T-helper 17 cell (primary cell): Measurements from ENCODE around the gene GTF2H1. TPM values are rescaled to one million over a fixed set of nuclear protein-coding genes. Genes with fewer than 3 reads are reported as not detected.
"Not testable (repeated sequence)": the region's sequence is repeated elsewhere in the genome, so short reads cannot be mapped to it uniquely, and the experiment has no call there.

ENCODE experiments used
- ATAC-seq: fragments of 150-1000 bp; cut with Tn5 transposase; 2 replicates; pipeline ENCODE4 v1.10.0; 2021; ENCODE audit warnings: mild to moderate bottlenecking, moderate library complexity
- DNase-seq, 3 donors: peaks; one replicate each; pipeline versions ENCODE4 v3.0.0 to v3.0.0-alpha.2; 2020 to 2021
- H3K9me3 ChIP-seq: one replicate; pipeline ENCODE4 v1.7.0; 2013; ENCODE audit warnings: low read length, mild to moderate bottlenecking; ENCODE audit not compliant: control insufficient read depth, poor library complexity, severe bottlenecking
- H3K27ac Mint-ChIP-seq: one replicate; pipeline ENCODE4 v1.8.0; 2022; ENCODE audit warnings: mild to moderate bottlenecking, moderate library complexity, mixed read lengths
- H3K27me3 Mint-ChIP-seq: one replicate; pipeline ENCODE4 v1.8.0; 2022; ENCODE audit warnings: mixed read lengths
- H3K36me3 Mint-ChIP-seq: one replicate; pipeline ENCODE4 v1.8.0; 2022; ENCODE audit warnings: low read depth, mixed read lengths
- H3K4me1 Mint-ChIP-seq: one replicate; pipeline ENCODE4 v1.8.0; 2022; ENCODE audit warnings: mild to moderate bottlenecking, mixed read lengths
- H3K4me3 Mint-ChIP-seq: one replicate; pipeline ENCODE4 v1.8.0; 2022; ENCODE audit warnings: mild to moderate bottlenecking, moderate library complexity, mixed read lengths
- total RNA-seq, 4 donors: library from RNA in 2 of 4; stranded (reverse) in 2 of 4; gene quantifications; one replicate each; pipeline ENCODE4 v1.2.3 and lab custom pipeline; 2022 to 2026

The GTF2H1 gene
- total RNA-seq, 2 donors from 2014 or later, result 22.0 to 24.4 TPM

DNA sequence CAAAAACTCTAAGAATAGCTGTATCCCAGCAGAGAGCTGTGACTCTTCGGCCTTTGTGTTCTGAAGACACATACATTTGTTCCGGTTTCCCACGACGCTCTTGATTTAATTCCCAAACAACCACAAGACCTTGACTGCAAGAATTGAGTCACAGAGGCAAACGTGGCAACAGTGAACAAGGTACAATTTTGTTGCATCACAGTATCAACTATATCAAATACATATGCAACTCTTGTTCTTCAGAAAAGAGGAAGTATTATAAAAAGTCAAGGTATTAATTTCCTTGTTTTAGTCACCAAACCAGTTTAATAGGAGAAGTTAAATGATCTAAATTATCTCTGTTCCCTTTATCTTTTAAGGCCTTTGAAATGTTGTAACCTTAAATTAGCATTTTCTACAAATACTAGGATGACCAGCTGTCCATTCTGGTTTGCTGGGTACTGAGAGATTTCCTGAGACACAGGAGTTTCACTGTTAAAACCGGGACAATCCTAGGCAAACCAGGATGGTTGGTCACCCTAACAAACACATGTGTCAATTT, 11.5 kb upstream of the GTF2H1 start:
- H3K27me3 Mint-ChIP-seq, result no peaks in the 10 kb centered on the region
- H3K4me1 Mint-ChIP-seq, result peaks cover 5% of the 10 kb centered on the region
- no peak overlapping the region for H3K4me3 Mint-ChIP-seq
- H3K36me3 Mint-ChIP-seq, result peaks cover 2% of the 10 kb centered on the region
- DNase-seq, result no peak
- no peak for ATAC-seq
- no peaks in the 10 kb centered on the region for H3K9me3 ChIP-seq
- peak overlapping the region; percentile 39 for H3K27ac Mint-ChIP-seq

DNA sequence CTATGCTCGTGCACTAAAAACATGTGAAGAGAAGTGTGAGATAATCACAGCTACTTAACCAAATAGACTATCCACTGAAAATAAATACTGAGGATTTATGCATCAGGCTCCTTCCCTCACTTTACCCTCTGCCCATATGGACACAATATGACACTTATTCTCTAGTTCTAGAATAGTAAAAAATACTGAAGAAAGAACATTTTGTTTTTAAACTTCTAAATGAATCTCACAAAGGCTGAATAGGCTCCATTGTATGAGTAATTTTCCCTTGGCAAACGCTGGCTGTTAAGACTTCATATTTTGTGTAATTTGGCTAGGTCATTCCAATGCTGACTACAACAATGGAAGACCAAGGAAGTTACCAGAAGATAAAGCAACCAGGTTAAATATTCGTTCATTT, 10.4 kb upstream of the GTF2H1 start:
- Mint-ChIP-seq H3K4me3 (no peak overlapping the region), H3K4me1 (peaks cover 5% of the 10 kb centered on the region), H3K36me3 (no peaks in the 10 kb centered on the region), H3K27ac (no peak overlapping the region), H3K27me3 (no peaks in the 10 kb centered on the region)
- no peaks in the 10 kb centered on the region for H3K9me3 ChIP-seq
- no peak for DNase-seq
- ATAC-seq, result no peak

DNA sequence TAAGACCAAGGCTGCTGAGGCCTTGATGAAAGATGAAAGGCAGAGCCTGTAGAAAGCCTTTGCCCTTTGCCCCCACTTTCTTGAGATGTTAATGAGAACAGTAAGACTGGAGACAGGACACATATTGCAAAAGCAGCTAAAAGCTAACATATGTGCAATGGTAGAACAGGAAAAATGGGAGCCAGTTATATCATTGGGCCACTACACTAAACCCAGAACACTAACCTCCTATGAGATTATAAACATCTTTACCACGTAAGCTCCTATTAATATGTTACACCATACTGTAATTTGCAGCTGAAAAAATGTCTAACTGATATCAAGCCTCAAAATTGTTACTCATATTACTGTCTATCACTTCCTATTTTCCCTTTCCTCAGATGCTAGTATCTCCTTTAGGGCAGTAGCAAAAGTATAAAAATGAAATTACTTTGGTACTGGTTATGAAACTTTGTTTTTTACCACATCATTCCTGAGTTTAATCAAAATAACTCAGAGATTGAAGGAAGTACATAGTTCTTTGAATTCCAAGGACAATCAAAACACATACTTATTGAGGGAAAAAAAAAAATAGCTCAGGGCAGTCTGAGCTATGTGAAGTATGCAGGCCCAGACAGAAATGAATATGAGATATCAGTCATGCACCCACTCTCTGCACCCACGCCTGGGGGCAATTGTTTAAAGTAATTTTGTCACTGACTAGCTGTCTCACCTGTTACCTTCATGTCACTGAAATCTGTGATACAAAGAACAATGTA, 9.5 kb upstream of the GTF2H1 start:
- H3K4me1 Mint-ChIP-seq, result peaks cover 5% of the 10 kb centered on the region
- no peak overlapping the region for H3K27ac Mint-ChIP-seq
- H3K4me3 Mint-ChIP-seq, result no peak overlapping the region
- ATAC-seq, result no peak
- no peak for DNase-seq
- H3K9me3 ChIP-seq, result no peaks in the 10 kb centered on the region
- H3K27me3 Mint-ChIP-seq, result no peaks in the 10 kb centered on the region
- no peaks in the 10 kb centered on the region for H3K36me3 Mint-ChIP-seq

DNA sequence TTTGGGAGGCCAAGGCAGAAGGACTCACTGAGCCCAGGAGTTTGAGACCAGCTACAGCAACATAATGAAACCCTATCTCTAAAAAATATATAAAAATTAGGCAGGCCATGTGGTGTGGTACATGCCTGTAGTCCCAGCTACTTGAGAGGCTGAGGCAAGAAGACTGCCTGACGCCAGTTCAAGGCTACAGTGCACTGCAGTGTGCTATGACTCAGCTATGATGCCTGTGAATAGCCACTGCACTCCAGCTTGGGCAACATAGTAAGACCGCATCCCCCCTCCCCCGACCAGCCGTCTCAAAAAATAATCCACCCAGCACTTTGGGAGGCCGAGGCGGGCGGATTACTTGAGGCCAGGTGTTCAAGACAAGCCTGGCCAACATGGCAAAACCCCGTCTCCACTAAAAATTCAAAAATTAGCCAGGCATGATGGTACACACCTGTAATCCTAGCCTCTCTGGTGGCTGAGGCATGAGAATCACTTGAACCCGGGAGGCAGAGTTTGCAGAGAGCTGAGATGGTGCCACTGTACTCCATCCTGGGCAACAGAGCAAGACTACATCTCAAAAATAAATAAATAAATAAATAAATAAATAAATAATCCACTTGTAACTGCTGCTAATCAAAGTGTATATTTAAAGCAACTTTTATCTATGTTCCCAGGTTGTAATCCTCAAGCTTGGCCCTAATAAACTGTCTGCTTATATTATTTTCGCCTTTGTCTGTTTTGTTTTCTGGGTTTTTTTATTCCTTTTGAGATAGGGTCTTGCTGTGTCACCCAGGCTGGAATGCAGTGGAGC, 8.2 kb upstream of the GTF2H1 start:
- H3K4me1 Mint-ChIP-seq, result peaks cover 11% of the 10 kb centered on the region
- no peaks in the 10 kb centered on the region for H3K36me3 Mint-ChIP-seq
- H3K27ac Mint-ChIP-seq, result no peak overlapping the region
- no peaks in the 10 kb centered on the region for H3K27me3 Mint-ChIP-seq
- no peak overlapping the region for H3K4me3 Mint-ChIP-seq
- DNase-seq (no peak), ATAC-seq (no peak)
- H3K9me3 ChIP-seq, result no peaks in the 10 kb centered on the region

DNA sequence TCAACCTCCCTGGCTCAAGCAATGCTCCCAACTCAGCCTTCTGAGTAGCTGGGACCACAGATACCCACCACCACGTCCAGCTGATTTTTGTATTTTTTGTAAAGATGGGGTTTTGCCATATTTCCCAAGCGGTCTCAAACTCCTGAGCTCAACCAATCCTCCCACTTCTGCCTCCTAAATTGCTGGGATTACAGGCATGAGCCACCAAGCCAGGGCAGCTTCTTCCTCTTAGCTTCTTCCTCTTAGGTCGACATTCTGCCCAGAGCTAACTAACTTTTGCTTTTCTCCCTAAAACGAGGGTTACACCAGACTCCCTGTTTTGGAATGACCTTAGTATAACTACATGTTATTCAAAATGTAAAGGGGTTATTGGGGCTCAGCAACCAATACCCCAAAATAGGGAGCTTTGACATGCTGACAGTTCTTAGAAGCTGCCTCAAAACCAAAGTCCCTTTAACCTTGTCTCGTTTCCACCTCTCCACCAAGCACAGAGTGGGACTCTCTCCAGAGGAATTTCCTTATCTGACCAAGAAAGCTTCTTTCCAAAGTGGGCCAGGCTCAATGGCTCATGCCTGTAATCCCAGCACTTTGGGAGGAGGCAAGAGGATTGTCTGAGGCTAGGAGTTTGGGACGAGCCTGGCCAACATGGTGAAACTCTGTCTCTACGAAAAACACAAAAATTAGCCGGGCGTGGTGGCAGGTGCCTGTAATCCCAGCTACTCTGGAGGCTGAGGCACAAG, 7.4 kb upstream of the GTF2H1 start:
- no peak overlapping the region for H3K4me3 Mint-ChIP-seq
- peaks cover 19% of the 10 kb centered on the region for H3K4me1 Mint-ChIP-seq
- DNase-seq (no peak), ATAC-seq (no peak)
- H3K36me3 Mint-ChIP-seq, result no peaks in the 10 kb centered on the region
- H3K27me3 Mint-ChIP-seq, result no peaks in the 10 kb centered on the region
- no peak overlapping the region for H3K27ac Mint-ChIP-seq
- H3K9me3 ChIP-seq, result no peaks in the 10 kb centered on the region

DNA sequence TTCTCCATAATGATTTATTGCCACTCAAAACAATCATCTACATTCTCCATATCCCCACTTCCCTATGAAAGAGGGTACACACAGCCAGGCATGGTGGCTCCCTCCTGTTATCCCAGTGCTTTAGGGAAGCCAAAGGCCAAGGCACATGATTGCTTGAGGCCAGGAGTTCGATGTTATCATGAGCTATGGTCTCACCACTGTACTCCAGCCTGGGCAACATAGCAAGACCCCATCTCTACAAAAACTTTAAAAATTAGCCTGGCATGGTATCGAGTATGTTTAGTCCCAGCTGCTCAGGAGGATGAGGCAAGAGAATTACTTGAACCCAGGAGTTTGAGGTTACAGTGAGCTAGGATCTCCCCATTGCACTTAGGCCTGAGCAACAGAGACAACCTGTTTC, 6.5 kb upstream of the GTF2H1 start:
- ATAC-seq (no peak), DNase-seq (no peak)
- Mint-ChIP-seq H3K4me1 (peaks cover 24% of the 10 kb centered on the region), H3K27ac (no peak overlapping the region), H3K36me3 (no peaks in the 10 kb centered on the region), H3K4me3 (no peak overlapping the region), H3K27me3 (no peaks in the 10 kb centered on the region)
- no peaks in the 10 kb centered on the region for H3K9me3 ChIP-seq

DNA sequence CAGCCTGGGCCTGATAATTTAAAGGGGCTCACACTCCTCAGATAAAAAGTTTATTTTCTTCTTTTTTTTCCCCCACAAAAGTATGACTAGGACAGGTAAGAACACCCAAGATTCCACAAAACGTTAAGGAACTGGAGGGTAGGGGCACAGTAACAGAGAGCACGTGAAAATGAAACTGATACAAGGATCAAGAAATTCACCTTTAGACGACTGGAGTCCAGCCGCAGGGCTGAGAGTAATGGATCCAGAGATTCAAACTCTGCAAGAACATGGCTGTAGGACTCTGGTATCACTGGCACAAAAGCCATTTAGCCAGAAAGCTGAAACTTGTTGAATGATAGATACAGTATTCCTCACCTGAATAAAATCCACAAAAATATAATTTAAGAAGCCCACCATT, 4.8 kb upstream of the GTF2H1 start:
- no peaks in the 10 kb centered on the region for H3K9me3 ChIP-seq
- Mint-ChIP-seq H3K4me3 (no peak overlapping the region), H3K27ac (no peak overlapping the region), H3K27me3 (no peaks in the 10 kb centered on the region), H3K36me3 (no peaks in the 10 kb centered on the region), H3K4me1 (peaks cover 38% of the 10 kb centered on the region)
- ATAC-seq (no peak), DNase-seq (no peak)

DNA sequence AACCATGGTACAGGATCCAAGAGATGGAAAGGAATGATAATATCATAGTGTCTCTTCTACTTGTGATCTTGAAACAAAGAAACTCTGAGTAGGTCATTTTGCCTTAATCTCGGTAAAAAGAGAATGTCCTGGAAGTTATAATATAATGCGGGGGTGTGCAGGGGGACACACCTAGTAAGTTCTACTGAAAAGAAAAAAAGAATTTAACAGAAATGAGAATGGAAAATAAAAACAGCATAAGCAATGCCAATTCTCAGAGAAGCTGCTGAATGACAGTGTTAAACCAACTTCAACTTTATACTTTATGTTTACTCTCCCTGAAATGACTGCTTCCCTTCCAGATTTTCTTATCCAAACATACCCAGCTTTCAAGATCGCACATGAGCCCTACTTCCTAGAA, 2.5 kb upstream of the GTF2H1 start:
- no peaks in the 10 kb centered on the region for H3K9me3 ChIP-seq
- H3K27me3 Mint-ChIP-seq, result no peaks in the 10 kb centered on the region
- ATAC-seq (no peak), DNase-seq (no peak)
- peak overlapping the region; percentile 99 for H3K27ac Mint-ChIP-seq
- peaks cover 6% of the 10 kb centered on the region for H3K36me3 Mint-ChIP-seq
- H3K4me1 Mint-ChIP-seq, result peaks cover 55% of the 10 kb centered on the region
- H3K4me3 Mint-ChIP-seq, result peak overlapping the region; percentile 33

DNA sequence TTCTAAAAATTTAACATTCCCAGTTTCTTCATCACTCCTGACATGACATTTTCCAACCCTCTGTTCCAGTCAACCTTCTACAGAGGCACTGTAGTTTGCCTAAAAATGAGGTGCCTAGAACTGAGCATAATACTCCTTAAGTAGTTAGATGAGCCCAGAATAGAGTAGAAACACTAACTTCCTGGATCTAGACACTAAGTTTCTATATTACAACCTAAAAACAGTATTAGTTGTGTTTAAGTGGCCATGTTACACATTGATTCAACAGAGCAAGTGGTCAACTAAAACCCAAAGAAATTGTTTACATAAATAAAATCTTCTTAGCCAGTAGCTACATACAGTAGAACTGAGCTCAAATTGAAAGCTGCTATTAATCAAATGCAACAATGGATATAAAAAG, 1.8 kb upstream of the GTF2H1 start:
- ATAC-seq (no peak), DNase-seq (no peak)
- Mint-ChIP-seq H3K27ac (peak overlapping the region; percentile 99), H3K4me3 (peak overlapping the region; percentile 97), H3K27me3 (no peaks in the 10 kb centered on the region), H3K4me1 (peaks cover 59% of the 10 kb centered on the region), H3K36me3 (peaks cover 11% of the 10 kb centered on the region)
- H3K9me3 ChIP-seq, result no peaks in the 10 kb centered on the region

DNA sequence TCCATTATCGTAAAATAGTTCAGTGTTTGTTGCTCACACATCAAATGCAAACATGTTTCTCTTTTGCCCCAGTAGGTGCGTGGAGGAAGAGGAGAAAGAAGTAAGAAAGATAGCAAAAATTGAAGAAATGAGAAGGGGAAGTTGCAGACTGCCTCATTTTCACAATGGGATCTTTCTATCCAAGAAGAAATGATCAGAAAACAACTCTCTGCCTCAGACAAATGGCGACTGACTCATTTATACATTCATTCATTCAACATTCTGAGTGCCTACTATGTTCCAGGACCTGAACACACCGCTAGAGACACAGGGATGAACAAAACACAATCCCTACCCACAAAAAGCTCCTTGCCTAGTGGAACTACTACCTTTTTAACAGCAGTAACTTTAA, 794 bp upstream of the GTF2H1 start:
- DNase-seq (no peak), ATAC-seq (peak; percentile 16)
- Mint-ChIP-seq H3K4me1 (peaks cover 60% of the 10 kb centered on the region), H3K4me3 (peak overlapping the region; percentile 97), H3K27me3 (no peaks in the 10 kb centered on the region), H3K27ac (peak overlapping the region; percentile 99), H3K36me3 (peaks cover 11% of the 10 kb centered on the region)
- H3K9me3 ChIP-seq, result no peaks in the 10 kb centered on the region

DNA sequence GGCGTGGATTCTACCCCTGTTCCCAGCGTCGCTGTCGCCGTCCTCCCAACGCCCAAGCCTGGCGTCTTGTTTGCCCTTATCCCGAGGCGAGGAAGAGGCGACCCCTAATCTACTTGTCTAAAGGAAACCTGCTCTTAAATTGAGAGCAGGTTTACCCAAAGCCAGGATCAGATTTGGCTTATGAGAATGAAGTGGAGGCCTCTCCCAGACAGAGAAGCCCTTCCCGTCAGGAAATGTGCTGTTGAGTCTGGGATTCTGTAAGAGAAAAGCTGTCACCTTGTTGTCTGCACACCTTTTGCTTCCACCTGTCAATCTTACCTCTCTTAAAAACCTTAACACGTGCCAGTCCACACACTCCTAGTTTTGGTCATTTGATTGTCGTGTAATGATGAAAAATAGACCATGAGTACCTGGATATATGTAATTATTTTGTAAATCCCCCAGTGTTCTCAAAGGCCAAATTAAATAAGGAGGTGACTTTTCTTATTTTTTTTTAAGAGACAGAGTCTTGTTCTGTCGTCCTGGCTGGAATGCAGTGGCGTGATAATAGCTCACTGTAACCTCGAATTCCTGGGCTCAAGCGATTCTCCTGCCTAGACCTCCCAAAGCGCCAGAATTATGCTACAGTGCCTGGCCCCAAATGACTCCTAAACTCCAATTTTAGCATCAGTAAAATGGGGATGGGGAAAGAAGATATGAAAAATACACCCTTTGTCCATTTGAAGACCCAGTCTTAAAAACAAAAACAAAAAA, 627 bp downstream of the GTF2H1 start:
- no peak for DNase-seq
- Mint-ChIP-seq H3K4me1 (peaks cover 61% of the 10 kb centered on the region), H3K4me3 (peak overlapping the region; percentile 97), H3K36me3 (peaks cover 11% of the 10 kb centered on the region), H3K27ac (peak overlapping the region; percentile 99), H3K27me3 (no peaks in the 10 kb centered on the region)
- ATAC-seq, result no peak
- H3K9me3 ChIP-seq, result no peaks in the 10 kb centered on the region

DNA sequence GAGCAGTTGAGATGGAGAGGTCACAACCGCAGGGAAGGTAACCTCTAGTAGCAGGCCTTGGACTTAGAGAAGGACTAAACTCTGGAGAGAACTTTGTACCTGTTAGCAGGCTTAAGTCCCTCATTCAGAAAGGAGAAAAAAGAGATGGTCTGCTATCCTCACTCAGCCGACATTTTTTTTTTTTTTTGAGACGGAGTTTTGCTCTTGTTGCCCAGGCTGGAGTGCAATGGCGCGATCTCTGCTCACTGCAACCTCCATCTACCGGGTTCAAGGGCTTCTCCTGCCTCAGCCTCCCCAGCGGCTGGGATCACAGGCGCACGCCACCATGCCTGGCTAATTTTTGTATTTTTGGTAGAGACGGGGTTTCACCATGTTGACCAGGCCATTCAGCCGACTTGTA, 1.5 kb downstream of the GTF2H1 start:
- Mint-ChIP-seq H3K4me1 (peaks cover 57% of the 10 kb centered on the region), H3K4me3 (peak overlapping the region; percentile 97), H3K36me3 (peaks cover 11% of the 10 kb centered on the region), H3K27ac (peak overlapping the region; percentile 99)
- ATAC-seq, H3K27me3 Mint-ChIP-seq, H3K9me3 ChIP-seq, DNase-seq: not testable (repeated sequence)
